ENCODE results near the gene KLHDC7A.

The KLHDC7A gene

GRCh38 chr1:18473195-18473815, 7.4 kb upstream of the KLHDC7A start:
- DNase-seq (ENCODE audit: low spot score), result no peak

- DNase-seq (ENCODE audit: low spot score), result no peak
Measured at GRCh38 chr1:18474559-18475175, 6.1 kb upstream of the KLHDC7A start.

- DNase-seq (ENCODE audit: low spot score), result no peak
Measured at GRCh38 chr1:18475234-18475905, 5.4 kb upstream of the KLHDC7A start.

GRCh38 chr1:18479454-18479853, 1.3 kb upstream of the KLHDC7A start:
- DNase-seq (ENCODE audit: low spot score), result no peak

GRCh38 chr1:18481190-18481920, 625 bp downstream of the KLHDC7A start:
- DNase-seq (ENCODE audit: low spot score), result no peak

- no peak for DNase-seq (ENCODE audit: low spot score)
Measured at GRCh38 chr1:18481921-18482701, 1.4 kb downstream of the KLHDC7A start.

GRCh38 chr1:18482721-18483425, 2.1 kb downstream of the KLHDC7A start:
- no peak for DNase-seq (ENCODE audit: low spot score)

GRCh38 chr1:18484276-18484675, 3.5 kb downstream of the KLHDC7A start:
- no peak for DNase-seq (ENCODE audit: low spot score)

- no peak for DNase-seq (ENCODE audit: low spot score)
Measured at GRCh38 chr1:18484721-18485120, 4.0 kb downstream of the KLHDC7A start.

GRCh38 chr1:18485227-18485626, 4.5 kb downstream of the KLHDC7A start:
- DNase-seq (ENCODE audit: low spot score), result no peak

- DNase-seq (ENCODE audit: low spot score), result no peak
Measured at GRCh38 chr1:18486195-18486594, 5.5 kb downstream of the KLHDC7A start.

- DNase-seq (ENCODE audit: low spot score), result no peak
Measured at GRCh38 chr1:18489417-18490143, 8.8 kb downstream of the KLHDC7A start.

- DNase-seq (ENCODE audit: low spot score), result no peak
Measured at GRCh38 chr1:18491168-18491567, 10.4 kb downstream of the KLHDC7A start.

GRCh38 chr1:18494304-18494703, 13.6 kb downstream of the KLHDC7A start:
- DNase-seq (ENCODE audit: low spot score), result no peak

- no peak for DNase-seq (ENCODE audit: low spot score)
Measured at GRCh38 chr1:18495635-18496034, 14.9 kb downstream of the KLHDC7A start.

- no peak for DNase-seq (ENCODE audit: low spot score)
Measured at GRCh38 chr1:18496056-18496455, 15.3 kb downstream of the KLHDC7A start.

- no peak for DNase-seq (ENCODE audit: low spot score)
Measured at GRCh38 chr1:18496497-18497235, 15.9 kb downstream of the KLHDC7A start.

GRCh38 chr1:18501833-18502232, 21.1 kb downstream of the KLHDC7A start:
- DNase-seq (ENCODE audit: low spot score), result no peak

- no peak for DNase-seq (ENCODE audit: low spot score)
Measured at GRCh38 chr1:18504609-18505008, 23.9 kb downstream of the KLHDC7A start.

GRCh38 chr1:18505666-18506065, 24.9 kb downstream of the KLHDC7A start:
- DNase-seq (ENCODE audit: low spot score), result no peak
